ENCODE data around the gene LSM5.

DNA sequence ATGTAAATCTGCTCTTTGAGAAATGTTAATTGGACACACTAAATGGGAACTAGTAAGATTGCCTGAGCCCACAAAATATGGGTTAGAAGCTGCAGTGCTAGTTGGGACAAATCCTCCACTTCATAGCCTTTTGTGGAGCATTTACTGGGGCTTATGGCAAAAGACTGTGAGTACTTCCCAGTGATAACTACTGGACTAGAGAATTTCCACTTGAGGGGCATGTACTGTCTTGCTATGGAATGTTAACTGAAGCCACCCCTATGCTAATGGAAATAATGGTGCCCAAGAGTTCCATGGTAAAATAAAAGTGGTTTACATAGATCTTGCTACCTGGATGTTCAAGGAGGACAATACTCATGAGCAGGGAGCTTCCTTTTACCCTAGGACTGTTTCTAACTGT, 34.5 kb upstream of the LSM5 start:
- TF ChIP-seq, protein P1, sequence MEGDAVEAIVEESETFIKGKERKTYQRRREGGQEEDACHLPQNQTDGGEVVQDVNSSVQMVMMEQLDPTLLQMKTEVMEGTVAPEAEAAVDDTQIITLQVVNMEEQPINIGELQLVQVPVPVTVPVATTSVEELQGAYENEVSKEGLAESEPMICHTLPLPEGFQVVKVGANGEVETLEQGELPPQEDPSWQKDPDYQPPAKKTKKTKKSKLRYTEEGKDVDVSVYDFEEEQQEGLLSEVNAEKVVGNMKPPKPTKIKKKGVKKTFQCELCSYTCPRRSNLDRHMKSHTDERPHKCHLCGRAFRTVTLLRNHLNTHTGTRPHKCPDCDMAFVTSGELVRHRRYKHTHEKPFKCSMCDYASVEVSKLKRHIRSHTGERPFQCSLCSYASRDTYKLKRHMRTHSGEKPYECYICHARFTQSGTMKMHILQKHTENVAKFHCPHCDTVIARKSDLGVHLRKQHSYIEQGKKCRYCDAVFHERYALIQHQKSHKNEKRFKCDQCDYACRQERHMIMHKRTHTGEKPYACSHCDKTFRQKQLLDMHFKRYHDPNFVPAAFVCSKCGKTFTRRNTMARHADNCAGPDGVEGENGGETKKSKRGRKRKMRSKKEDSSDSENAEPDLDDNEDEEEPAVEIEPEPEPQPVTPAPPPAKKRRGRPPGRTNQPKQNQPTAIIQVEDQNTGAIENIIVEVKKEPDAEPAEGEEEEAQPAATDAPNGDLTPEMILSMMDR (IDR thresholded peaks at IDR 0.05): no peak
- no peak for TF ChIP-seq POLR2A (IDR thresholded peaks at IDR 0.05)
